SHP77 treated with DMSO at 0.1 percent for 48 hours (cell line): Measurements from ENCODE around the gene BSDC1.

Experiments used
- DNase-seq: peaks from one replicate; lab custom pipeline; 2025; lab: John Stamatoyannopoulos, UW

BSDC1 gene

GRCh38 chr1:32393832-32394140 lies 455 bp downstream of the BSDC1 start:
- no peak for DNase-seq

DNA sequence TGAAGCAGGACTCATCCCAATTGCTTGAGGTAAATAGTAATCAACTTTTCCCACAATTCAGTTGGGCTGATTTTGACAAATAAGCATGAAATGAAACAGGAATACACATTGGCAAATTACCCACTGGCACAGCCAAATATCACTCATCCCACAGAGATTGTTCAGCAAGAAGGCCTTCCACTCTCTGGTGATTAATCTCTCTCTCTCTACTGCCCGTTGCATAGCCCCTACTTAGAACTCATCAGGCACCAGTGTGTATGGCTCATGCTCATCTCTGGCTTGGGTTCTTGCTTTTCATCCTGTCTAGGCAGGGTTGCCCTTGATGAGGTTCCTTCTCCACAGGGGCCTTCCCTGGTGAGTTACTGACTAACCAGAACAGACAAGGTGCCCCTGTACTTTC lies 1.1 kb downstream of the BSDC1 start:
- no peak for DNase-seq

DNA sequence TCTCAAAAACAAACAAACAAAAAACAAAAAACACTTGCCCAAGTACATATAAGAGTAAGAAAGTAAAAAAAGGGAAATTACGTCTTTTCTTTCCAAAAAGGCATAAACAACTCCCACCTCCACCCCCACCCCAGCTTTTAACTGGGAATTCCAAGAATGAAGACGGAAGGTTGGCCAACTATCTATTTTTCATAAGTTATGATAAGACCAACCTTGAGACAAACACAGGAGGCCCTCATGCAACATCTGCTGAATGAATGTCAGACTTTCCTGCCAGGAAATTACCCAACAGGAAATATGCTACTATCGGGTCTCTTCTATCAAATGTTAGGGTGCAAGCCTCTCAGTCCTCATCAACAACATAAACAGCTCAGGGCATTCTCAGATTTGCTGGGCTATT lies 1.9 kb downstream of the BSDC1 start:
- DNase-seq = no peak

DNA sequence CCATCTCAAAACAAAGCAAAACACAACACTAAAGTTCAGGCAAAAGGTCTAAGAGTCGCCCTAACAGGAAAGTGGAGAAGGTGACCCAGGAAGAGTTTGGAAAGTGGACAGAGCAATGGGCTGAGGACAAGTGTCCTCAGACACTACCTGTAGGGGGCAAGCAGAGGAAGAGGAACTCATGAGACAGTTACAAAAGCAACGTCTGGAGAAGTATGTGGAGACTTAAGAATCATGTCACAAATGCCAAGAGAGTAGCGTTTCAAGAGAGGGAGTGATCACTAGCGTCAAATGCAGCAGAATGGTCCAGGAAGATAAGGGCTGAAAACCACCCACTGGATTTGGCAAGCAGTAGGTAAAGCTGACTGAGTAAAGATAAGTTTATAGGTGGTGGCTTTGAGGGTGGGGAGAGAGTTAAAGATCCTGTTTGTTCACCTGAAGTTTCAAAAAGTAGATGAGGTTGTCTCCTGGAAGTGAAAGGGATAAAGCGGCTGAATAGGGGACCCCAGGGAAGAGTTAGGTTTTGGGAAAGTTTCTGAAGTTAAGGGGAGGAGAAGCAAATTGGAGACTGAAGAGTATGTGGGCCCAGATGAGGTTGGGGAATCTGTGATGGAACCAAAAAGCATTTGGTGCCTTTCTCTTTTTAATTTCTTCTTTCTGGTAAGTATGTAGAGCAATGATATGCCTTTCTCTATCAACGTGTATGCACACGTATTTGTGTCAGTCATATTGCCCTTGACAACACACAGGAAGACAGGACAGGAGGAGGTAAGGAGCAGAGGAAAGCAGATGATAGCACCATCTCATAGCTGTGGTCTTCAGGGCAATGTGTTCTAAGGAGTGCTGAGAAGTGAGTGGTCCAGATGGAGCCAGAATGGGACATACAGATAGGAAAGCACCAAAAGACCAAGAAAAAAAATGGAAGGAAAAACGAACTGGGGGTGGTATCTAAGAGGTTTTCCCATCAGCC lies 3.1 kb downstream of the BSDC1 start:
- no peak for DNase-seq

DNA sequence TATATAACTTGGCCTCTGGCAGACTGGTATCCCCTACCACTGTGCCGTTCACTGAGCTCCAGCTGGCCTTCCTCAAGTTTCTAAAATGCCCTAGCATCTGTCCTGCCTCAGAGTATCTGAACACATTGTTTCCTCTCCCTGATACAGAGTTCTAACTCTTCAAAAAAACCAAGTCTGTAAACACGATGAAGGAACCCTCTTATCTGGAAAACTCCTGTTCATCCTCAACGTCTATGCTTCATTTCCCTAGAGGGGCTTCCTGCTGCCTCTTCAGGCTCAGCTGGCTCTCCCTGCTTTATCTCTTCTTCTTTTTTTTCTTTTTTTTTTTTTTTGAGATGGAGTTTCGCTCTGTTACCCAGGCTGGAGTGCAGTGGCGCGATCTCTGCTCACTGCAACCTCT lies 5.6 kb downstream of the BSDC1 start:
- DNase-seq = no peak

DNA sequence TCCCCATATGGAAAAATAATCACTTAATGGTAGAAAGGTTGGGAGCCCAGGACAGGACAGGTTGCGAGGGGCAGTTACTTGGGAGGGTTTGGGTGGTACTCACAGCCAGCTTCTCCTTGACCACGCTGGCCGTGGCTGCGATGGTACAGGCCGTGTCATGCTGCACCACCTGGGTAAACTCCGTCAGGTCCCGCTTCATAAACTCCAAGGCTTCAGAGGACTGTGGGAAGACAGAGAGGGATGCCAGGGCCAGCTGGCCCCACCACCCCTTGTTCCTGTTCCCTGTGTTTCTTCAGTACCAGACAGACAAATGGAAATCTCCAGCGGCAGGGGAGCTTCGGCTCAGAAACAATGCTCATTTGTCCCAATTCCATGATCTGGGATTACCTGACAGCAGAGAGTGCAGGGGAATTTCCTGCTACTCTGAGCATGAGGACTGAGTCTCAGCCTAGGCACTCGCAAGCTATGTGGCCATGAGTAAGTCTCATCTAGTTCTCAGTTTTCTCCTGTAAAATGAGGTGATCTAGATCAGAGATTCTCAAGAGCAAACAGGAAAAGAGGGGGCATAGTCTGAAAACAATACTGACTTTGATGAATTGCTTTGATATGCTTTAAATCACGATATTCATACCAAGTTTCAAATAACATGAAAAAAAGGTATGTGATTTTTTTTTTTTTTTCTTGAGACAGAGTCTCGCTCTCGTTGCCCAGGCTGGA lies 7.4 kb downstream of the BSDC1 start:
- no peak for DNase-seq

DNA sequence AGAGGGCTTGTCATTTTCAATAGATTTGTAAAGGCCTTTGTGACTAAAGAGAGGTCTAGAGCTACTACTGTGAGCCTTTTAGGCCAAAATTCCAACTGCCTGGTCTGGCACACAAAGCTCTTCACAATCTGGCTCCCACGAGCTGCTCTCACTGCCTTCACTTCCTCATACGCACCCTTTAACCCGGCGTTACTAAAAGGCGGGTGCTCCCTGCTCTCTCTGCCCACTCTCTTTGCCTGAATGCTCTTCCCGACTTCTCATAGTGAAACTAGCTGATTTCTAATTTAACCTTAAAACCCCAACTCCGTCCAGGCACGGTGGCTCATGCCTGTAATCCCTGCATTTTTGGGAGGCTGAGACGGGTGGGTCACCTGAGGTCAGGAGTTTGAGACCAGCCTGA lies 14.2 kb downstream of the BSDC1 start:
- DNase-seq = no peak

DNA sequence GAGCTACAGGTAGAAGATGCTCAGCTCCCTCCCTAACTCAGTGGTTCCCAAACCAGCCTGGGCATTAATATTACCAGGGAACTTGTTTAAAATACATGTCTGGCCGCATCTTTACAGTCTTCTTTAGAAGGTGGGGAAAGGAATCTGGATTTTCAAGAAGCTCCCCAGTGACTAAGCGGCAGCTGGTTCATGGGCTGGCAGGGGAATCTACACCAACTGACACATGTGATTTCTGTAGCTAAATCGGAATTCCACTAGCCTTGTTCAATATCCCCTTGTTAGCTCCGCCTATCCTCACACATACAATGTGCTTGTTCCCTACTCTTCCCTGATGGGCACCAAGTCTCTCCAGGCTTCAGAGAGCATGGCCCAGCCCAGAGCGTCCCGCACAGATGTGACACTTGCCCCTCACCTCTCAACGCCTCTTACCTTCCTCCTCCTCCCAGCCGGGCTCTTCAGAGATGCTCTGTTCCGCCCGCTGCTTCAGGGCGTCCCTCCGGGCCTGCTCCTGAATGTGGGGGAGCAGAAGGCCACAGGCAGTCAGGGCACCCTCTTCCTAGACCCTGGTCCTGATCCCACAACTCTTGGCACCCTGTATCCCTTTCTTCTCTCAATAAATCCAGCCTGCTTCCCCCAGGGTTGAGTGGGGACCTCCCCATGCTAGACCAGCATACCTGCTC lies 16.6 kb downstream of the BSDC1 start:
- no peak for DNase-seq

GRCh38 chr1:32376199-32376598 lies 18.0 kb downstream of the BSDC1 start:
- no peak for DNase-seq

- no peak for DNase-seq
These were observed 20.1 kb downstream of the BSDC1 start for GRCh38 chr1:32373996-32374592.

- no peak for DNase-seq
These were observed 22.0 kb downstream of the BSDC1 start for GRCh38 chr1:32372149-32372756.

GRCh38 chr1:32367912-32368635 lies 26.2 kb downstream of the BSDC1 start:
- DNase-seq = no peak

- no peak for DNase-seq
These were observed 28.8 kb downstream of the BSDC1 start for GRCh38 chr1:32365445-32365844.

DNA sequence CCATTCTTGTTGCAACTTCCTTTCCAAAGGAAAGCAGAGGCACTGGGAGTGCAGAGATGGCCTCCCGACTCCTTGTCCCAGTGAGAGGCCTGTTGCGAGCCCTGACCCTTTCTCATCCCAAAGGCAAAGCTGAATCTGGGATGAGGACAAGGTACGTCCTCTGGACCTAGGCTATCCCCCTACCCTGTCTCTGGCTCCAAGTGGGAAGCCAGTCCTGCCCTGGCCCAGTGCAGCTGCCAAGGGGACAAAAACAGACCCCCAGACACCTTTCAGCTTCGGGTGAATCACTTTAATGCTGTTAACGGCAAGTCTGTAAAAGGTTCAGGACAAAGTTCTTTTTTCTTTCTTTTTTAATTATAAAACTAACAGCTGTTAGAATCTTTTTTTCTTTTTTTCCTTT lies 29.4 kb downstream of the BSDC1 start:
- DNase-seq = no peak

- no peak for DNase-seq
These were observed 30.5 kb downstream of the BSDC1 start for GRCh38 chr1:32363713-32364112.

DNA sequence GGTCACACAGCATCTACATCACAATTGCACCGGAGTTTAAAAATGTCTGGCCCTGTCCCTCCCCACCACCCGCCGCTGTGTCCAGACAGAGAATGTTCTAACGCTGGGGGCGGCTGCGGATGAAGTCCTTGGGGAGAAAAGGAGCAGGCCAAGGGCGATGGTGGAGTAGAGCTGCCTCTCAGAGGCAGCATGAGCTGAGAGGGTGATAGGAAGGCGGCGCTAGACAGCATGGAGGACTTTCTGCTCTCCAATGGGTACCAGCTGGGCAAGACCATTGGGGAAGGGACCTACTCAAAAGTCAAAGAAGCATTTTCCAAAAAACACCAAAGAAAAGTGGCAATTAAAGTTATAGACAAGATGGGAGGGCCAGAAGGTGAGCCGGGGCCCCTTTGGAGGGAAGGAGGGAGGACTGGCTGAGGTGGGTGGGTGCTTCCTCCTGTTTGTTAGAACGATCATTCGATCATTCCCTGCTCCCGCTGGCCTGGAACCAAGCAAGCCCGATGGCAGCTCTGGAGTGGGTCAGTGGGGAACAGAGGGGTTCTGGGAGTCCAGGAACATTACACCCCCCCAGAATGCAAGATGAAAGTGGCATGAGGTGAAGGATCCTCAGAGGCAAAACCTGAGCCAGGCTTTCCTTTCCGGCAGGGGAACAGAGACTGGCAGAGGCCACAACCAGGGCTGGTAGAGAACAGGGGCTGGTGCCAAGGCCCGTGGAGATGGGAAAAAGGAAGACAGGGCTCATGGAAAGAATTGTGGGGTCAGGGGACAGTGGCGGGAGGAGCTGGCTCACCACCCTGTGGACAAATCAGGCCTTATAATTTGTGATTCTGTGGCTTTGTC lies 31.5 kb downstream of the BSDC1 start, which contains the start of the genes FAM229A and TSSK3:
Gene FAM229A (minus strand): TSS at position 12 of the 840 bp plus-strand sequence. CDS start 394 bp downstream, outside the sequence.
Gene TSSK3 (plus strand): TSS at position 66 of the 840 bp plus-strand sequence. CDS start 163 bp downstream, at position 229.
- no peak for DNase-seq

- no peak for DNase-seq
These were observed 32.4 kb downstream of the BSDC1 start for GRCh38 chr1:32361674-32362473.

DNA sequence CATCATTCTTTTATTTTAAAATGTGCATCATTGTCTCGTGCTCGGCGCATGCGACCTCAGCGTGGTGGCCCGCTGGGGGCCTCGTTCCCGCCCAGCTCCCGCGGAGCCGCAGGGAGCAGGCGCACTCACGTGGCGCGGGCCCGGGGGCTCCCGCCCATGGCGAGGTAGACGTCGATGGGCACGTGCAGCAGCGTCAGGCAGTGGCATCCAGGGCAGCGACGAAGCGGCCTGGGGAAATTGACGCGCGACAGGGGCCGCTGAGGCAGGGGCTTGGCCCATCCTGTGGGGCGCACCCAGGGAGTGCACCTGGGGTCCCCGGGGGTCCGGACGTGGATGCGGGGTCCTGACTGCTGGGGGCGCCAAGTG lies 33.0 kb downstream of the BSDC1 start:
- DNase-seq = no peak

DNA sequence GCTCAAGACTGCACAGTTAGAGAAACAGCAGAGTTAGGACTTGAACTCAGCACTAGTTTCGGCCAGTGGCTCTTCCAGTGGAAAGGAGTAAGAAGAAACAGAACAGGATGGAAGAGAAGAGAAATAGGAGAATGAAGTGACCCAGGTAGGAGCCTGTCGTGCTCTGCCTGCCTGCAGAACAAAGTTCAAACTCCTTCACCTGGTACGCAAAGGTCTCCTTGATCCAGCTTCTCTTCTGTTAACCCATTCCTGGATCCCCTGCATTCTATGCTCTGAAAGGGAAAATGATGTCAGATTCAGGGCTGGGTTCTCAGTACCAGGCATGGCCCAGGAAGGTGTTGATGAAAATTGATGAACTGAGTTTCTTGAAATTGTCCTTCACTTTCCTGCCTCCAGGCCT lies 35.8 kb downstream of the BSDC1 start:
- no peak for DNase-seq
